Measurements from ENCODE around the gene ABLIM3.
"Not testable (repeated sequence)": the region's sequence is repeated elsewhere in the genome, so short reads cannot be mapped to it uniquely, and the experiment has no call there.

The ABLIM3 gene

GRCh38 chr5:149160291-149160787 is 19.0 kb downstream of the ABLIM3 start:
- no peak for DNase-seq

GRCh38 chr5:149161026-149161687 is 19.9 kb downstream of the ABLIM3 start:
- DNase-seq, result no peak

DNA sequence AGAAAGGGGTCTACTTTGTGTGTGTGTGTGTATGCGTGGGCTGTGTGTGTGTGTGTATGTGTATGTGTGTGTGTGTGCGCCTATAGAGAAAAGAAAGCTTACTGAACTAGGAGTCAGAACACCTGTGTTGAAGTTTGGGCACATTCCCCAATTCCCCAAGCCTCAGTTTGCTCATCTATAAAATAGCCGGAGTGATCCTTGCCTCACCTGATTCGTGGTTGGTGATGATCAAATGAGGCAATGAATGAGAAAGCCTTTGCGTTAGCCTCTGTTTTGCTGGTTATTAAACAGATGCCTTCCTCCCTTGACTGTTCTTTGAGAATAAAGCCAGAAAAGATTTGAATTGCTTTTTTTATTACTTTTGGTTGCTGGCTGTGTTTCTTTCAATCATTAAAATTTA is 20.6 kb downstream of the ABLIM3 start:
- no peak for DNase-seq

- DNase-seq, result no peak
Measured at GRCh38 chr5:149162401-149163084, 21.2 kb downstream of the ABLIM3 start.

- DNase-seq, result no peak
Measured at GRCh38 chr5:149164731-149165130, 23.4 kb downstream of the ABLIM3 start.

GRCh38 chr5:149166128-149166527 is 24.8 kb downstream of the ABLIM3 start:
- no peak for DNase-seq

GRCh38 chr5:149166591-149167100 is 25.4 kb downstream of the ABLIM3 start:
- no peak for DNase-seq

DNA sequence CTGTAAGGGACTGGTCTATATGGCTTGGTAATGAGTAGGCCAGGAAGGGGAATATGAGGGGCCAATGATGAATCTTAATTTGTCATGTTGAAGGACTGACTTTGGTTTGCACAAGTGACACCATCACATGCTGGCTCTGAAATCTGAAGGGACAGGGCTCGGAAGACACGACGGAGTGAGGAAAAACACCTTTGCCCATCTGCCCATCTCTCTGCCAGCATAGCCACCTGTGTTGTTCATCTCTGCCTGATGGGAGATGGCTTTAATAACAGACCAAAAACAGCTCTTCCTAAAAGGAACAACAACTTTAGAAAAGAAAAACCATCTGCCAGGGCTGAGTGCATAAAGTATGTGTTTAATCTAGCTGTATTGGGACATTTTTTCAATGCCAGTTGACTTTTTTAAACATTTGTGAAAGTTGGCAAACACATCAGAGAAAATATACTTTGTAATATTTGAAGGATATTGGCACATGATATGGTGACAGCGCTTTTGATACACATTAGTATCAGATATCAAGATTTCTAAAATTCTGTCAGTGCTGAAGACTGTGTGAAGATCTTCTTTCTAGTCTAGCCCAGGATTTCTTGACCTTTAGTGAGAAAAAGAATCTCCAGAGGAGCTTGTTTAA is 27.1 kb downstream of the ABLIM3 start:
- no peak for DNase-seq

DNA sequence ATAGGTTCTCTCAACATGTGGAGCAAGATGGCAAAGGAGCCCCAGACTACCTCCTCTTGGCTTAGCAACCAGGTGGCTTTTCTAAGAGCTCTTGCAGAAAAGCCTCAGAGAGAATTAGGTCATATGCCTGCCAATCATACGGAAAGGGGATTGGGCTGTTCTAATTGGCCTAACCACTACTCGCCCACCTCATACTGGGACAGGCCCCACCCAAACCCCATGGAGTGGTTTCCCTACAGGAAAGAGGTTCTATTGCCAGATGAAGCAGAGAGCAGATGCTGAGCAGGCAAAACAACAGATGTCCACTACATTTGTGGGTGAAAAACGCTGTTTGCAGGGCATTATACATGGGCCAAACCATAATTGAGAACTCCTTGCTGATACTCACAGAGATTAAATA is 29.0 kb downstream of the ABLIM3 start:
- DNase-seq, result no peak

- DNase-seq, result no peak
Measured at GRCh38 chr5:149172261-149172660, 31.0 kb downstream of the ABLIM3 start.

DNA sequence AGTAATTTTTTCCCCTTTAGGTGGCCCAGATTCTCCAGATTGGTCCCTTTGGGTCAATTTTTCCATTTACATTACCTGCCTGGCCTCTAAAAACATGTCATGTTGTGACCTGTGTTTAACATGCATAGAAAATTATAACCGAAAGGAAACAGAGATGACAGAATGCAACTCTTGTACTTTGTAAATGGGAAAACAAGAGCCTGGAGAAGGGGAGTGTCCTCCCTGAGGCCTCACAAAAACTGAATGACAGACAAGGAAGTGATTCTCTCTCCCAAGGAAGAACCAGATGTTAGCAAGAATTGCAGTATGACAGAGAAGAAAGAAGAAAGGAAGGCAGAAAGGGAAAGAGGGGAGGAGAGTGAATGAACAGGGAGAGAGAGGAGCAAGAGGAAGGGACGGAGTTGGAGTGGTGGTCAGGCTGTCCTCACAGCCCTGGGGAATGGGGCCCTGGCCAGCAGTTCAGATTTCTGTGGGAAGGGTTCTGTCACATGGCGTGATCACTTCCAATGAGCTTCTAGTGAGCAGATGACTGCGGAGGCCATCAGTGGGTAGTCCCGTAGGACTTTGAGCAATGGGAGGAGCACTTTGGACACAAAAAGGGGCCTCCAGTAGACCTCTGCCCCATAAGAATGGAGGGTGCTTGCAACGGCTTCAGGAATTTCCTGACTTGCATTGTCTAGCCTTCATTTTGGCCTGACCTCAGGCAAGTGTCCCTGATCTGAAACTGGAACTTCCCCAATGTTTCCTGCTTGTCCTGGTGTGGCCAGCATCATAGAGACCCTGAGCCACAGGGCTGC is 31.6 kb downstream of the ABLIM3 start:
- DNase-seq, result no peak

DNA sequence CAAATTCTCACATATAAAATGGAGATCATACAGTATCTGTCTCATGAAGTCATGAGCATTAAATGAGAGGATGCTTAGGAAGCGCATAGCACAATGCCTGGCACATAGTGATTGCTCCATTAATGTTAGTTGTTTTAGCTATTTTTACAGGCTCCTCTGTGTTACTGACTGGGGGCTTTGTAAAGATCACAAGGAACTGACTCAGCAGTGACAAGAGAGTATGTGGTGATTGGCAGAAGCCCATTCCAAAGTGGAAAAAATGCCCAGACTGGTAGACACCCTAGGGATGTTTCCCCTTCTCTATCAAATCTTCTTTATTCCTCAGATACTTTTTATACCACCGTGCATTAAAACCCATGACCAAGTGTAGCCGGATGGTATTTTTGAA is 33.5 kb downstream of the ABLIM3 start:
- DNase-seq, result no peak

- no peak for DNase-seq
Measured at GRCh38 chr5:149175346-149176105, 34.2 kb downstream of the ABLIM3 start.

GRCh38 chr5:149177339-149177843 is 36.1 kb downstream of the ABLIM3 start:
- DNase-seq, result no peak

DNA sequence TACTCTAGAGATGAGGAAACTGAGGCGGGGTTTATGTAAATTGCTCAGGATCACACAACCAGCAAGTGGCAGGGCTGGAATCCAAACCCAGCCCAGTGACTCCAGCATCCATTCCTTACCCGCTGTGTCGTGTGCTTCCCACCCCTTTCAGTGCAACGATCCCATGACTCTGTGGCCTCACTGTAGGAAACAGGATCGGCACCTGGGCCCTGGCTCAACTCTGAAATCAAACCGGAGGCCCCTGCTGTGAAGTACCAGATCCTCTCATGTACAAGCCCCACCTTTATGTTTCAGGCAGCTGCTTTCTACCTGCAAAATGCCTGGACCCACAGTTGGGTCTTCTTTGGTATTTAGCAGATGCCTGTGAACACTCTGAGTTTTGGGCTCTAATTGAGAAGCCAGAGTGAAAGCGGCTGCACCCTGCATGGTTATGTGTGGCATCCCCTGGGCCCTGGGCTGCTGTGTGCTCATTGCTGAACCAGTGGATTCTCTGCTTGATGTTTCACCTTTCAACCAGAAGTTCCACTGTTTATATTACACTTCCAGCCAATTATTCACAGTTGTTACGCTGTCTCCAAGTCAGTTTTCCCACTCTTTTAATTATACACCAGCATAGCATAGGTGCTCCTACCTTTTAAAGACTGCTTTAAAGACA is 36.7 kb downstream of the ABLIM3 start:
- DNase-seq, result no peak

DNA sequence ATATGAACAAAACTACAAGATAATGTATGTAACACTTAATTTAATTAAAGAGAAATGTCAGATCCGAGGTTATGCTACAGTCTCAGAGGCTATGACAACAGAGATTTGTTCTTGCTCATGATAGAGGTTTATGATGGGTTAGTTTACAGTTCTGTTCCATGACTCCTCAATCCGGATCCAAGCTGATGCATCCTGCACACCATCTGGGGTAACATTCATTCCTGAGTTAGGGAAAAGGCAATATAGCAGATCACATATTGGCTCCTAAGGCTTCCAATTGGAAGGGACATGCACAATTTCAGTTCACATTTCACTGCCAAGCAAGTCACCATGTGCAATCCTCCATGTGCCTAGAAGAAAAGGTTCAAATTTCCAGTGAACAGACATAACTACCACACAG is 40.4 kb downstream of the ABLIM3 start:
- no peak for DNase-seq

- DNase-seq, result no peak
Measured at GRCh38 chr5:149182241-149182640, 40.9 kb downstream of the ABLIM3 start.

DNA sequence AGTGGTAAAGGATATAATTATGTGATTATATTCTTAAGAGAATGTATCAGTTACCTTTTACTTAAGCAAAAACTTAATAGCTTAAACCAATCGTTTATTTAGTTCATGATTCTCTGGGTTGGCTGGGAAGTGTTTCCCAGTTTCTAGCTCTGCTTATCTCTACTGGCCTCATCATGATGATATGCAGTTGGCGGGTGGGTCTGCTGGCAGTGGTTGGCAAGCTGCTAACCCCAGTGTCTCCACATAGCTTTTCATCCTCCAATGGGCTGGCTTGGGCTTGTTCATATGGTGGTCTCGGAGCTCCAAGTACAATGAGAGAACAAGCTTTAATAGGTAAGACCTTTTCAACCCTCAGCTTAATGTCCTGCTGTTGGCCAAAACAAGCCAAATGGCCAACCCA is 43.8 kb downstream of the ABLIM3 start:
- no peak for DNase-seq

GRCh38 chr5:149186506-149186905 is 45.2 kb downstream of the ABLIM3 start:
- no peak for DNase-seq

DNA sequence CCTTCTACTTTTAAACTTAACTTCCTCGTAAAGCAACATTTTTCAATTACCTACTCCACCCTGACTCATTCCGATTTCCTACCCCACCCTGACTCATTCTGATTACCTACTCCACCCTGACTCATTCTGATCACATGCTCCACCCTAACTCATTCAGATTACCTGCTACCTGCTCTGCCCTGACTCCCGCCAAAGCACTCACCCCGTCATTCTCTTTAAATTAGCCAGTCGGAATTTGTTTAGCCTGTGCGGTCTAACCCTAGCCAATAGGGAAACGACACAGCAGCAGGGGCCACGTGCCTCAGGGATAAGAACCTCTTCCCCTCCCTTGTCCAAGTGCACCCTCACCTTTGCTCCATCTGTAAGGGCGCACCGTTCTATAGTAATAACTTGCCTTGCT is 46.3 kb downstream of the ABLIM3 start:
- not testable (repeated sequence) for DNase-seq

- no peak for DNase-seq
Measured at GRCh38 chr5:149188383-149188782, 47.1 kb downstream of the ABLIM3 start.
